Forelimb muscle (tissue), 1 donor: ENCODE results near the gene CENPV. TPM values are rescaled to one million over a fixed set of nuclear protein-coding genes. Genes with fewer than 3 reads are reported as not detected.

Experiments
- DNase-seq: peaks from one replicate; pipeline ENCODE4 v3.0.0-alpha.2; 2013; ENCODE audit warnings: low read depth
- polyA plus RNA-seq: library from polyadenylated mRNA; unstranded; fragments of 120-200 nt; gene quantifications from one replicate; pipeline ENCODE4 v1.2.1, GENCODE V29; 2013; ENCODE audit not compliant: insufficient read length

Gene CENPV
- polyA plus RNA-seq, 1 donor, result 40.4 TPM

DNA sequence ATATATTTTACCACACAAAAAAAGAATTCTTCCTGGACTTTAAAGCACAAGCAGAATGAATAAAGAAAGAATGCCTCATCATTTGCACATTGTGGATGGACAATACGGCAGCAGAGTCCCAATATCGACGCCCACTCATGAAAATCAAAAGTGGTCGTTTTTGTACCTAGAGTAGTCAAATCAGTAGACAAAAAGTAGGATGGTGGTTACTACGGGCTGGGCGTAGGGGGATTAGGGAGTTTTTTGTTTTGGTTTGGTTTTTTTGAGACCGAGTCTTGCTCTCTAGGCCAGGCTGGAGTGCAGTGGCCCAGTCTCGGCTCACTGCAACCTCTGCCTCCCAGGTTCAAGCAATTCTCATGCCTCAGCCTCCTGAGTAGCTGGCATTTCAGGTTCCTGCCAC lies 8.6 kb upstream of the CENPV start:
- DNase-seq, result no peak

- DNase-seq, result no peak
Observed at GRCh38 chr17:16358394-16358793, 5.1 kb upstream of the CENPV start.

- no peak for DNase-seq
Observed at GRCh38 chr17:16354585-16354984, 1.3 kb upstream of the CENPV start.

- DNase-seq, result no peak
Observed at GRCh38 chr17:16352667-16353316, 477 bp downstream of the CENPV start.

DNA sequence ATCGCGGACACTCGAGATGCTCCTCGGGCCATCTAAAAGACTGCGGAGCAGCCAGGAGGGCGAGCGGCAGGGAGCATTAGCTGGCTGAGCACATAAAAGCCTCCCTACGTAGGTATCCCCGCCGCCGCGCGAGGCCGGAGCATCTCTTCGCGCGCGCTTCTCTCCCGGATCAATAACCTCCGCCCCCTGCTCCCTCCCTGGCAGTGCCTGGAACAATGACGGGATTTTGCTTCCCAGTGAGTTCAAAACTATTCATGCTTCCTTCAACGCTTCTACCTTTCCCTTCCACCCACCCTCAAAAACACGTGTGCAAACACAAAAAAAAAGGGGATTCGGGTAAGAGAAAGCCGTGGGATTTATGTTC lies 984 bp downstream of the CENPV start:
- DNase-seq, result no peak

GRCh38 chr17:16351831-16352230 lies 1.4 kb downstream of the CENPV start:
- DNase-seq, result no peak

DNA sequence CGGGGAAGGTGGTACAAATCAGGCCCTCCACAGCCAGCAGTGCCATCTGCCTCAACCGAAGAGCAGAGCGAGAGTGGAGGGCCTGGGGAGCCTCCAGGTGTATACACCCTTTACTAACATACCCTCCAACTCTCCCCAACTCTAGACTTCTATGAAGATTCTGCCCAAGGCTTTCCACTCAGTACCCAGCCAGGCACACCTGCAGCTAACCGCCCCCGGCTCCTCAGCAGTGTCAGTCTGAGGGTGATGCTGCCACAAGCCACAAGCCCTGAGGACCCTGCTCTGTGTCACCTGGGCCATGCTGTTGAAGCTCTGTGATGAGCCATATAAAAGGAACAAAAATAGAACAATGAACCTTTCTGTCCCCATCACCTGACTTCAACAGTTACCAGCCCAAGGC lies 3.8 kb downstream of the CENPV start:
- no peak for DNase-seq

DNA sequence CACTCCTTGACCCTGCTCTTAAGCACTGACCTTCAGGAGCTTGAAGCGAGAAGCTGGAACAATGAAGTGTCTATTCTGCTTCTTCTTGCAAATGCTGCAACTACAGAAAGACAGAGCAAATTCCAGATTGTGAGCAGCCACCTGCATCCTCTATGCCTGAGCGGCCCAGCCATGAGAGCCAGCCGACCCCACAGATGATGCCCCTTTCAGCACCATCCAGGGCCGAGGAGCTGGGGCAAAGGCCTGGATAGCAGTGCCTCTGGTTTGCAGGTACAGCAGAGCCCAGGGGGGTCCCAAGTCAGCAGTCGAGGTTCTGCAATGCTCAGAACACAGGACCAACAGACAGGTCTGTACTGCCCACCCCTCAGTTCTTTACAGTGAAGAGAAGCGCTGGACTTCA lies 4.7 kb downstream of the CENPV start:
- no peak for DNase-seq

DNA sequence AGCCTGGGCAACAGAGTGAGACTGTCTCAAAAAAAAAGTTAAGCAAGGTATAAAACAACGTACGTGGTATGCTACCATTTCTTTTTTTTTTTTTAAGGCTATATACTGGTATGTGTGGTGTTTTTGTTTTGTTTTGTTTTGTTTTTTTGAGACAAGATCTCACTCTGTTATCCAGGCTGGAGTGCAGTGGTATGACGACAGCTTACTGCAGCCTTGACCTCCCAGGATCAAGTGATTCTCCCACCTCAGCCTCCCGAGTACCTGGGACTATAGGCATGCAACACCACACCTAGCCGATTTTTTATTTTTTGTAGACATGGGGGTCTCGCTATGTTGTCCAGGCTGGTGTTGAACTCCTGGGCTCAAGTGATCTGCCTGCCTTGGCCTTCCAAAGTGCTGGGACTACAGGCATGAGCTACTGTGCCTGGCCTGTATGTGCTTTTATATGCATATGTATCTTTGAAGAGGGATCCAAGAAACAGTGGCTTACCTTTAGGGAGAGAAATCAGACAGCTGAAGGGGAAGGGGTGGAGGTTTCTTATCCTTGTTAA lies 6.5 kb downstream of the CENPV start:
- DNase-seq, result no peak

DNA sequence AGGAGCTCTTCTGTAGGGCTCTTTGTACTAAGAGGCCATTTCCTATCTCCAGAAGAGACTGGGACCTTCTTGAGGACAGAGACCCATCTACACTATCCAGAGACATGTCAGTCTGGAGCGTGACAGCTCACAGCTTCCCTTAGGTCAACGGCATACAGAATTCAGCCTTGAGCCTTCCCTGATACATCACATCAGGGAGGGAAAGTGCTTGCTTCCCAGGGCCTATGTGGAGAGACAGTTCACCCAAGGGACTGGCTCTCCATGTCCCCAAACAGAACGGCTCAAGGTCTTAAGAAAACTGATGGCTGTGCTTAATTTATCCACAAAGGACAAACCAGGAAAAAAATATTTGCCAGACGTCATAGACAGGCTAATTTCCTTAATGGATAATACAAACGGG lies 7.7 kb downstream of the CENPV start:
- no peak for DNase-seq

GRCh38 chr17:16343569-16343968 lies 9.7 kb downstream of the CENPV start:
- no peak for DNase-seq

- no peak for DNase-seq
Observed at GRCh38 chr17:16342979-16343378, 10.3 kb downstream of the CENPV start.

- DNase-seq, result no peak
Observed at GRCh38 chr17:16339959-16340358, 13.3 kb downstream of the CENPV start.

- DNase-seq, result no peak
Observed at GRCh38 chr17:16339402-16339801, 13.9 kb downstream of the CENPV start.

DNA sequence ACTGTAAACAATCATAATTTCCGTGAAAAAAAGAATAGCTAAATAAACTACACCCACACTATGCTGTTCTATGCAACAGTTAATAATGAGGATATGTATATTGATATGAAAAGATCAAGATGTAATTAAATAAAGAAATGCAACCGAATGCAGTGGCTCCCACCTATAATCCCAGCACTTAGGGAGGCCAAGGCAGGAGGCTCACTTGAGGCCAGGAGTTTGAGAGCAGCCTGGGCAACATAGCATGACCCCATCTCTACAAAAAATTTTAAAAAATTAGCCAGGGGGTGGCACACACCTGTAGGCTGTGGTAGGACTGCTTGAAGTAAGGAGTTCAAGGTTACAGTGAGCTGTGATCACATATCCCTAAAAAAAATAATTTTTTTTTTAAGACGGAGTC lies 14.9 kb downstream of the CENPV start:
- no peak for DNase-seq

- no peak for DNase-seq
Observed at GRCh38 chr17:16329519-16330271, 23.6 kb downstream of the CENPV start.

- DNase-seq, result no peak
Observed at GRCh38 chr17:16328997-16329396, 24.3 kb downstream of the CENPV start.

- no peak for DNase-seq
Observed at GRCh38 chr17:16327018-16327417, 26.3 kb downstream of the CENPV start.

DNA sequence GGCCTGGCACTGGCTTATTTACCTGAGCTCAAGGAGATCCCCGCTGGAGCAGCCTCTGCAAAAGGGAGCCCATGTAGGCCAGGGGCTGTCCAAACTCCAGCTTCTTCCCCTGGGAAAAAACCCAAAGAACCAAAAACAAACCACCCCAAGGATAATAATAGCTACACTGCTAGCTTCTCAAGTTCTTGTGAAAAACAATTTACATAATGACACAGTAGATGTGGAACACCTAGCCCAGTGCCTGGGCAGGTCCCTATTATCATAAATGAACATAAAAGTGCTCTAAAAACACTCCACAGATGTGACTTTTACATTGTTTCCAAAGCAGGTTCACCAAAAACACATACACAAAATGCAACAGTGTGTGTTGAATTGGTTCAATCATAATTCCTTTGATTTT lies 27.3 kb downstream of the CENPV start:
- no peak for DNase-seq

DNA sequence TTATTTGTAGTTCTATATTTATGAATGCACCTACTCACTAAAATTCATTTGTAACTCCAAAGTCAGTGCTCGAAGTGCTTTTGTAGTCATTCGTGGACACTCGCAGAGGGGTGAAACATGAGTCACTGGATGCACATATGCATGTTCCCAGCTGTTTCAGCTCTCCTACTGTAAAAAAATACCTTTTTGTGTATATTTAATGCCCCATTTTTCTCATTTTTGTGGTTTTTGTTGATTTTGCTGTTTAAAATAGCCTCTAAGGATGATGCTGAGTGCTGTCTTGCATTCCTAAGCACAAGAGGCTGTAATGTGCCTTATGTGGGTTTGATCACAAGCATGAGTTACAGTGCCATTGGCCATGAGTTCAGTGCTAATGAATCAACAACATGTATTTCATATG lies 30.6 kb downstream of the CENPV start:
- DNase-seq, result no peak

DNA sequence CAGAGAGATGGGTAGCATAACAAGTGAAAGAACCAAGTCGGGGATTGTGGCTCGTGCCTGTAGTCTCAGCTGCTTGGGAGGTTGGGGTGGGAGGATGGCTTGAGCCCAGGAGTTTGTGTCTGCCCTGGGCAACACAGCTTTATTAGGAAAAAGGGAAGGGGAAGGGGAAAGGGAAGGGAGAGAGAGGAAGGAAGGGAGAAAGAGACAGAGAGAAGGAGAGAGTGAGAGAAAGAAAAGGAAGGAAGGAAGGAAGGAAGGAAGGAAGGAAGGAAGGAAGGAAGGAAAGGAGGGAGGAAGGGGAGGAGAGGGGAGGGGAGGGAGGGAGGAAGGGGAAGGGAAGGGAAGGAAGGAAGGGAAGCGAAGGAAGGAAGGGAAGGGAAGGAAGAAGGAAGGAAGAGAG lies 33.3 kb downstream of the CENPV start:
- no peak for DNase-seq

DNA sequence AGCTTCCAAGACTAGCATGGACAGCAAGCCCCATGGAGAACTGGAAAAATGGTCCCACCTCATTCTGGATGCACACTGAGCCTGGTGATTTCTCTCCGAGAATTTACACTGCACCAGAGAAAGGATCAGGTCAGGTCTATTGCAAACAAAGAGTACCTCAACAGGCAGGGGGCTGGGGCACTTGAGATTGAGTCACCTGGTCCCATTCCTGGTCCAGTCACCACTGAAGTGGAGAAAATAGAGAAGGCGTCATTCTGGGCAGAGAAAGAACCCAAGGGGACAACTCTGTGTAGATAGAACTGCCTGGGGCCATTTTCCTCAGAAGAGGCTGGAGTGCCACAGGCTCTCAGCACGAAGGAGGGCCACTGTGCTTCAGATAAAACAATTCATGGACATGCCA lies 38.4 kb downstream of the CENPV start:
- no peak for DNase-seq

- no peak for DNase-seq
Observed at GRCh38 chr17:16314189-16314588, 39.1 kb downstream of the CENPV start.
